Osteocyte (in vitro differentiated cells): ENCODE results near the gene CD44. TPM values are rescaled to one million over a fixed set of nuclear protein-coding genes. Genes with fewer than 3 reads are reported as not detected.

ENCODE experiments used
- DNase-seq: peaks from one replicate; pipeline ENCODE4 v3.0.0; 2021; ENCODE audit warnings: mixed read lengths; ENCODE audit not compliant: unreplicated experiment; ENCODE audit errors: extremely low spot score
- H3K27ac Mint-ChIP-seq: one replicate; pipeline ENCODE4 v1.8.0; 2021; ENCODE audit warnings: mild to moderate bottlenecking, mixed read lengths; ENCODE audit not compliant: unreplicated experiment
- H3K27me3 Mint-ChIP-seq: one replicate; pipeline ENCODE4 v1.8.0; 2021; ENCODE audit warnings: mixed read lengths; ENCODE audit not compliant: unreplicated experiment
- H3K36me3 Mint-ChIP-seq: one replicate; pipeline ENCODE4 v1.8.0; 2021; ENCODE audit warnings: mixed read lengths; ENCODE audit not compliant: unreplicated experiment
- H3K4me1 Mint-ChIP-seq: one replicate; pipeline ENCODE4 v1.8.0; 2021; ENCODE audit warnings: mixed read lengths; ENCODE audit not compliant: unreplicated experiment
- H3K4me3 Mint-ChIP-seq: one replicate; pipeline ENCODE4 v1.8.0; 2021; ENCODE audit warnings: mild to moderate bottlenecking, moderate library complexity, mixed read lengths; ENCODE audit not compliant: unreplicated experiment
- H3K9me3 Mint-ChIP-seq: one replicate; pipeline ENCODE4 v1.8.0; 2021; ENCODE audit warnings: mixed read lengths; ENCODE audit not compliant: unreplicated experiment
- total RNA-seq: library from RNA; stranded (reverse); gene quantifications from 2 replicates; pipeline ENCODE4 v1.2.1, GENCODE V29; 2021
- TF ChIP-seq, protein P1 (sequence below): fragments of 200-600 bp; sonication (generic); IDR thresholded peaks from 2 replicates; pipeline ENCODE4 v1.5.0; 2021; ENCODE audit warnings: antibody characterized with exemption, mild to moderate bottlenecking, moderate library complexity

The CD44 gene
- total RNA-seq, 1 donor from 2014 or later = 283 TPM

DNA sequence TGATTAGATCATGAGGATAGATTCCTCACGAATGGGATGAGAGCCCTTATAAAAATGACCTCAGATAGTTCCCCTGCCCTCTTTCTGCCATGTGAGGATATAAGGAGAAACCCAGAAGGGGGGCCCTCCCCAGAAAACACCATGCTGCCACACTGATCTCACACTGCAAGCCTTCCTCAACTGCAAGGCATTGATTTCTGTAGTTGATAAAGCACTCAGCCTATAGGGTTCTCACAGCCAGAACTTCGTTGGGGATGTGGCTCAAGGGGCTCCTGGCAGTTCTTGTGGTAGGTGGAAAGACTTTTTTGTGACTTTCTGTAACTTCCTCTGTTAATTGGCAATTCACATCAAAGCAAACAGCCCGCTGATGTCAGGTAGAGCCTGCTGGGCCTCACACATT, 108.9 kb downstream of the CD44 start:
- Mint-ChIP-seq H3K27me3 (no peaks in the 10 kb centered on the region), H3K4me3 (no peak overlapping the region), H3K9me3 (no peaks in the 10 kb centered on the region), H3K4me1 (no peaks in the 10 kb centered on the region), H3K27ac (no peak overlapping the region), H3K36me3 (no peaks in the 10 kb centered on the region)
- TF ChIP-seq, protein P1, sequence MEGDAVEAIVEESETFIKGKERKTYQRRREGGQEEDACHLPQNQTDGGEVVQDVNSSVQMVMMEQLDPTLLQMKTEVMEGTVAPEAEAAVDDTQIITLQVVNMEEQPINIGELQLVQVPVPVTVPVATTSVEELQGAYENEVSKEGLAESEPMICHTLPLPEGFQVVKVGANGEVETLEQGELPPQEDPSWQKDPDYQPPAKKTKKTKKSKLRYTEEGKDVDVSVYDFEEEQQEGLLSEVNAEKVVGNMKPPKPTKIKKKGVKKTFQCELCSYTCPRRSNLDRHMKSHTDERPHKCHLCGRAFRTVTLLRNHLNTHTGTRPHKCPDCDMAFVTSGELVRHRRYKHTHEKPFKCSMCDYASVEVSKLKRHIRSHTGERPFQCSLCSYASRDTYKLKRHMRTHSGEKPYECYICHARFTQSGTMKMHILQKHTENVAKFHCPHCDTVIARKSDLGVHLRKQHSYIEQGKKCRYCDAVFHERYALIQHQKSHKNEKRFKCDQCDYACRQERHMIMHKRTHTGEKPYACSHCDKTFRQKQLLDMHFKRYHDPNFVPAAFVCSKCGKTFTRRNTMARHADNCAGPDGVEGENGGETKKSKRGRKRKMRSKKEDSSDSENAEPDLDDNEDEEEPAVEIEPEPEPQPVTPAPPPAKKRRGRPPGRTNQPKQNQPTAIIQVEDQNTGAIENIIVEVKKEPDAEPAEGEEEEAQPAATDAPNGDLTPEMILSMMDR = no peak
- DNase-seq = no peak

GRCh38 chr11:35248558-35249323, 109.8 kb downstream of the CD44 start:
- no peaks in the 10 kb centered on the region for H3K27me3 Mint-ChIP-seq
- no peak overlapping the region for H3K27ac Mint-ChIP-seq
- TF ChIP-seq, protein P1 = no peak
- no peaks in the 10 kb centered on the region for H3K36me3 Mint-ChIP-seq
- no peaks in the 10 kb centered on the region for H3K4me1 Mint-ChIP-seq
- no peaks in the 10 kb centered on the region for H3K9me3 Mint-ChIP-seq
- H3K4me3 Mint-ChIP-seq = no peak overlapping the region
- DNase-seq = no peak

DNA sequence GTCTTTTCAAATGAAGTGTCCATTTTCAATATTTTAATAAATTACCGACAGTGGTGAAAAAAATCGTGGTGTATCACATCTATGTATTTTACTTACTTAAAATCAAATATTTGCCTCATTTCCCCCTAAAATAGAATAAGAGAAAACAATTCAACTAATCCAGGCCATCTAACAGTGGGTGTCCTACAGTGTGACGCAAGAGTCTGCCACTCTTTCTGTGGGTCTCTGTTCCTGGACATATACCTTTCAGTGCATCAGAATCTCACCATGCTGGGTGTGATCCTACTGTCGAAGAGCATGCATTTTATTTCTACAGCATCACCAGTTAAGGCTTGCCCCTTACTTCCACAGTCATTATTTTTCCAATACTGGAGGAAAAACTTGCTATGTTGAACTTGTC, 111.2 kb downstream of the CD44 start:
- no peak for DNase-seq
- no peak overlapping the region for H3K27ac Mint-ChIP-seq
- no peaks in the 10 kb centered on the region for H3K4me1 Mint-ChIP-seq
- no peaks in the 10 kb centered on the region for H3K27me3 Mint-ChIP-seq
- no peak overlapping the region for H3K4me3 Mint-ChIP-seq
- no peaks in the 10 kb centered on the region for H3K36me3 Mint-ChIP-seq
- TF ChIP-seq, protein P1 = no peak
- no peaks in the 10 kb centered on the region for H3K9me3 Mint-ChIP-seq

DNA sequence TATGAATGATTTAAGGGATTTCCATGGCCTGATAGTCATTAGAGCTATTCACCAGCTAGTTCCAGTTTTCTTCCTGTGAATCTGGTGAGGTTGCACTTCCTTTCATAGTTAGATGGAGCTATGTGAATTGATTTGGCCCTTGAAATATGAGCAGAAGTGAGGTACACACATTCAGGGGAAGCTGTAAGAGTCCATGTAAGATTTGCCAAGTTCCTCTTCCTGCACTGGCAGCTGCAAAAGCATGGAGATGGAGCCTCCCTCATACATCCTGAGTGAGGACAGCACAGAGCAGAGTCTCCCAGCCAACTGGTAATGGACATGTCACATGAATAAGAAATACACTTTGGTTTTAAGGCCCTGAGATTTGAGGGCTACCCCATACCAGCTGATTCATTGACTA, 111.7 kb downstream of the CD44 start:
- TF ChIP-seq, protein P1 = no peak
- DNase-seq = no peak
- Mint-ChIP-seq H3K9me3 (no peaks in the 10 kb centered on the region), H3K27ac (no peak overlapping the region), H3K4me3 (no peak overlapping the region), H3K36me3 (no peaks in the 10 kb centered on the region), H3K27me3 (no peaks in the 10 kb centered on the region), H3K4me1 (no peaks in the 10 kb centered on the region)

GRCh38 chr11:35253237-35253636, 114.3 kb downstream of the CD44 start:
- TF ChIP-seq, protein P1 = no peak
- H3K4me1 Mint-ChIP-seq = no peaks in the 10 kb centered on the region
- no peaks in the 10 kb centered on the region for H3K36me3 Mint-ChIP-seq
- no peaks in the 10 kb centered on the region for H3K27me3 Mint-ChIP-seq
- H3K27ac Mint-ChIP-seq = no peak overlapping the region
- H3K4me3 Mint-ChIP-seq = no peak overlapping the region
- no peaks in the 10 kb centered on the region for H3K9me3 Mint-ChIP-seq
- DNase-seq = no peak
